Rectal smooth muscle tissue (tissue), 1 donor: ENCODE results near the gene CLPX.
"Not testable (repeated sequence)": the region's sequence is repeated elsewhere in the genome, so short reads cannot be mapped to it uniquely, and the experiment has no call there.

ENCODE experiments used
- H3K27ac ChIP-seq: one replicate; pipeline ENCODE4 v1.7.0; 2013; ENCODE audit warnings: low read depth, low read length, inconsistent platforms
- H3K27me3 ChIP-seq: one replicate; pipeline ENCODE4 v1.7.0; 2013; ENCODE audit warnings: low read length; ENCODE audit not compliant: control insufficient read depth, insufficient read depth
- H3K36me3 ChIP-seq: one replicate; pipeline ENCODE4 v1.7.0; 2013; ENCODE audit warnings: low read length; ENCODE audit not compliant: control insufficient read depth, insufficient read depth
- H3K4me1 ChIP-seq: one replicate; pipeline ENCODE4 v1.7.0; 2013; ENCODE audit warnings: low read length; ENCODE audit not compliant: control insufficient read depth, insufficient read depth
- H3K4me3 ChIP-seq: one replicate; pipeline ENCODE4 v1.7.0; 2013; ENCODE audit warnings: low read length
- H3K9ac ChIP-seq: one replicate; pipeline ENCODE4 v1.7.0; 2013; ENCODE audit warnings: low read length

CLPX gene

GRCh38 chr15:65147902-65148301 is 37.2 kb downstream of the CLPX start:
- no peak overlapping the region for H3K27ac ChIP-seq
- no peak overlapping the region for H3K4me3 ChIP-seq
- no peak overlapping the region for H3K9ac ChIP-seq
- peaks cover 12% of the 10 kb centered on the region for H3K36me3 ChIP-seq
- no peaks in the 10 kb centered on the region for H3K4me1 ChIP-seq
- no peaks in the 10 kb centered on the region for H3K27me3 ChIP-seq

- Histone ChIP-seq H3K4me3 (no peak overlapping the region), H3K27ac (no peak overlapping the region), H3K27me3 (no peaks in the 10 kb centered on the region), H3K4me1 (no peaks in the 10 kb centered on the region), H3K9ac (no peak overlapping the region), H3K36me3 (peaks cover 12% of the 10 kb centered on the region)
These were observed 38.7 kb downstream of the CLPX start for GRCh38 chr15:65146438-65146837.

- not testable (repeated sequence) for H3K36me3 ChIP-seq, H3K4me1 ChIP-seq, H3K27ac ChIP-seq, H3K27me3 ChIP-seq, H3K9ac ChIP-seq, H3K4me3 ChIP-seq
These were observed 46.5 kb downstream of the CLPX start for GRCh38 chr15:65138631-65139030.

GRCh38 chr15:65137893-65138292 is 47.2 kb downstream of the CLPX start:
- H3K9ac ChIP-seq, H3K4me3 ChIP-seq, H3K27ac ChIP-seq, H3K27me3 ChIP-seq, H3K4me1 ChIP-seq, H3K36me3 ChIP-seq: not testable (repeated sequence)

- not testable (repeated sequence) for H3K4me3 ChIP-seq, H3K4me1 ChIP-seq, H3K27me3 ChIP-seq, H3K9ac ChIP-seq, H3K27ac ChIP-seq, H3K36me3 ChIP-seq
These were observed 48.1 kb downstream of the CLPX start for GRCh38 chr15:65137089-65137488.

- Histone ChIP-seq H3K27me3 (no peaks in the 10 kb centered on the region), H3K4me1 (peaks cover 6% of the 10 kb centered on the region), H3K4me3 (peak overlapping the region; percentile 84), H3K36me3 (peaks cover 5% of the 10 kb centered on the region), H3K27ac (no peak overlapping the region), H3K9ac (no peak overlapping the region)
These were observed 50.6 kb downstream of the CLPX start for GRCh38 chr15:65134538-65134937.

GRCh38 chr15:65133548-65134200 is 51.5 kb downstream of the CLPX start, which contains the start of gene PDCD7:
TSS of gene PDCD7 (minus strand) at chr15:65133808. CDS start at chr15:65133781, 27 bp downstream.
- Histone ChIP-seq H3K4me1 (peaks cover 6% of the 10 kb centered on the region), H3K9ac (peak within 1 kb of the TSS; percentile 25), H3K4me3 (peak within 1 kb of the TSS; percentile 84), H3K27ac (peak within 1 kb of the TSS; percentile 78), H3K36me3 (peaks cover 12% of the 10 kb centered on the region), H3K27me3 (no peaks in the 10 kb centered on the region)

GRCh38 chr15:65132878-65133547 is 52.1 kb downstream of the CLPX start:
- Histone ChIP-seq H3K36me3 (peaks cover 18% of the 10 kb centered on the region), H3K4me3 (peak overlapping the region; percentile 84), H3K27me3 (no peaks in the 10 kb centered on the region), H3K4me1 (peaks cover 6% of the 10 kb centered on the region), H3K9ac (peak overlapping the region; percentile 25), H3K27ac (peak overlapping the region; percentile 78)

- Histone ChIP-seq H3K4me3 (no peak overlapping the region), H3K36me3 (peaks cover 24% of the 10 kb centered on the region), H3K27ac (no peak overlapping the region), H3K9ac (no peak overlapping the region), H3K4me1 (peaks cover 6% of the 10 kb centered on the region), H3K27me3 (no peaks in the 10 kb centered on the region)
These were observed 54.2 kb downstream of the CLPX start for GRCh38 chr15:65130941-65131340.

GRCh38 chr15:65115542-65115941 is 69.6 kb downstream of the CLPX start:
- peaks cover 25% of the 10 kb centered on the region for H3K36me3 ChIP-seq
- H3K27me3 ChIP-seq: no peaks in the 10 kb centered on the region
- no peak overlapping the region for H3K4me3 ChIP-seq
- H3K9ac ChIP-seq: no peak overlapping the region
- no peaks in the 10 kb centered on the region for H3K4me1 ChIP-seq
- H3K27ac ChIP-seq: no peak overlapping the region

GRCh38 chr15:65115086-65115485 is 70.1 kb downstream of the CLPX start, which contains the start of gene UBAP1L:
TSS of gene UBAP1L (minus strand) at chr15:65115200. CDS start at chr15:65106215, 8,985 bp downstream.
- Histone ChIP-seq H3K36me3 (peaks cover 25% of the 10 kb centered on the region), H3K4me1 (no peaks in the 10 kb centered on the region), H3K9ac (no peak within 1 kb of the TSS), H3K27me3 (no peaks in the 10 kb centered on the region), H3K4me3 (no peak within 1 kb of the TSS), H3K27ac (no peak within 1 kb of the TSS)

GRCh38 chr15:65110676-65111292 is 74.4 kb downstream of the CLPX start:
- Histone ChIP-seq H3K4me1 (no peaks in the 10 kb centered on the region), H3K4me3 (no peak overlapping the region), H3K36me3 (peaks cover 10% of the 10 kb centered on the region), H3K27ac (no peak overlapping the region), H3K27me3 (no peaks in the 10 kb centered on the region), H3K9ac (no peak overlapping the region)
